NCI-H524 treated with DMSO at 0.1 percent for 48 hours (cell line): ENCODE measurements around the gene MRRF.
A peak's percentile ranks its signal among the peaks of the same experiment; 100 is the strongest.
"Not testable (repeated sequence)": the region's sequence is repeated elsewhere in the genome, so short reads cannot be mapped to it uniquely, and the experiment has no call there.

Experiments
- DNase-seq: peaks from one replicate; lab custom pipeline; 2025; lab: John Stamatoyannopoulos, UW

Gene MRRF

GRCh38 chr9:122277285-122277897, 12.7 kb downstream of the MRRF start:
- no peak for DNase-seq

GRCh38 chr9:122281368-122281767, 16.7 kb downstream of the MRRF start:
- DNase-seq: no peak

- DNase-seq: no peak
These were observed 22.1 kb downstream of the MRRF start for GRCh38 chr9:122286764-122287163.

- DNase-seq: no peak
These were observed 22.6 kb downstream of the MRRF start for GRCh38 chr9:122287214-122287720.

GRCh38 chr9:122291458-122291857, 26.8 kb downstream of the MRRF start:
- DNase-seq: no peak

GRCh38 chr9:122294531-122294930, 29.8 kb downstream of the MRRF start:
- no peak for DNase-seq

GRCh38 chr9:122297512-122297911, 32.8 kb downstream of the MRRF start:
- DNase-seq: no peak

- DNase-seq: no peak
These were observed 37.8 kb downstream of the MRRF start for GRCh38 chr9:122302237-122303093.

GRCh38 chr9:122307061-122307460, 42.4 kb downstream of the MRRF start:
- DNase-seq: no peak

GRCh38 chr9:122307925-122308324, 43.2 kb downstream of the MRRF start:
- DNase-seq: no peak

- no peak for DNase-seq
These were observed 45.2 kb downstream of the MRRF start for GRCh38 chr9:122309861-122310260.

GRCh38 chr9:122314165-122314564, 49.5 kb downstream of the MRRF start:
- peak; percentile 99 for DNase-seq

- DNase-seq: peak; percentile 20
These were observed 50.9 kb downstream of the MRRF start for GRCh38 chr9:122315534-122315933.

- DNase-seq: no peak
These were observed 53.6 kb downstream of the MRRF start for GRCh38 chr9:122318284-122318683.

- DNase-seq: peak; percentile 27
These were observed 55.8 kb downstream of the MRRF start for GRCh38 chr9:122320413-122320881.

GRCh38 chr9:122322553-122322952, 57.9 kb downstream of the MRRF start:
- DNase-seq: no peak

GRCh38 chr9:122324665-122325064, 60.0 kb downstream of the MRRF start:
- DNase-seq: not testable (repeated sequence)

- no peak for DNase-seq
These were observed 60.4 kb downstream of the MRRF start for GRCh38 chr9:122325124-122325523.

GRCh38 chr9:122327175-122327574, 62.5 kb downstream of the MRRF start:
- no peak for DNase-seq

- peak; percentile 71 for DNase-seq
These were observed 64.9 kb downstream of the MRRF start for GRCh38 chr9:122329597-122329996.

GRCh38 chr9:122330466-122330865, 65.8 kb downstream of the MRRF start:
- DNase-seq: not testable (repeated sequence)

GRCh38 chr9:122331523-122331927, 66.8 kb downstream of the MRRF start:
- no peak for DNase-seq

GRCh38 chr9:122332083-122332482, 67.4 kb downstream of the MRRF start:
- peak; percentile 68 for DNase-seq
